Activated CD4-positive, alpha-beta T cell treated with anti-CD3 and anti-CD28 coated beads, Interleukin-2, amount 50 U/mL, for 48 hours (primary cell): ENCODE data around the gene STK39.

Experiments used
- DNase-seq, 2 experiments: peaks; one replicate each; pipeline ENCODE4 v3.0.0-alpha.2; 2020

Gene STK39

GRCh38 chr2:167986223-167986622 lies 261.2 kb downstream of the STK39 start:
- DNase-seq = no peak

DNA sequence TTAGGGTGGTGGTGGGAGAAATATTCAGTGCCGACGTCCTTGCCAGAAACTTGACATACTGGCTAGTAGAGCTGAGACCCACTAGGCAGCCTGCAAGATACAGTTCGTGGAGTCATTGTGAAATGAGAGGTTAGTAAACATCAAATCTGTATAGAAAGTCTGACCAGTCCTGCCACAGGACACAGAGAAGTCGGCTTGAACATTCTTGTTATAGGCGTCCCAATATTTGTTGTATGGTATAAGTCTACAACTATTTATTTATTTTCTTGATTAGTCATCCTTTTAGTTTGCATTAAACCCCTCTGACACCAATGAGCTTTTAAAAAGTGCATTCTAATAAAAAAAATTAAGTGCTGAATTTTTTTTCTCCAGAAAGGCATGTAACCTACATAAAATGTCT lies 265.4 kb downstream of the STK39 start:
- DNase-seq = no peak

GRCh38 chr2:167980439-167980838 lies 267.0 kb downstream of the STK39 start:
- no peak for DNase-seq

DNA sequence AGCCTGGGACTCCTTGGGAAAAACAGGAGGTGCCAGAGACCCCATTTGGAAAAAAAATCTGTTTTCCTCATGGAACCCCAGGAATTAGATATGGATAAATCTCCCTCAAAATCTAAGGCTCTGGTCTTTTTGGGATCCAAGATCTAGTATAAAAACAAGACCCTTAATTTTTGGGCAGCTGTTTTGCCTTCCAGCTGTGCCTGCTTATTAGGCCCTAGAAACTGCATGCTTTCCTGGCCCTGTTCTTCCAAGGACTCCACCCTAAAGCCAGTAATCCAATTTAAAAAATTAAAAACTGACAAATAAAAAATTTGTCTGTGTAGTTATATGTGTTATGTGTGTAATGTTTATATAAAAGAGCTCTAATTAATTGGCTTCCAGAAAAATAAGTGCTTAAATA lies 274.6 kb downstream of the STK39 start:
- DNase-seq = no peak

DNA sequence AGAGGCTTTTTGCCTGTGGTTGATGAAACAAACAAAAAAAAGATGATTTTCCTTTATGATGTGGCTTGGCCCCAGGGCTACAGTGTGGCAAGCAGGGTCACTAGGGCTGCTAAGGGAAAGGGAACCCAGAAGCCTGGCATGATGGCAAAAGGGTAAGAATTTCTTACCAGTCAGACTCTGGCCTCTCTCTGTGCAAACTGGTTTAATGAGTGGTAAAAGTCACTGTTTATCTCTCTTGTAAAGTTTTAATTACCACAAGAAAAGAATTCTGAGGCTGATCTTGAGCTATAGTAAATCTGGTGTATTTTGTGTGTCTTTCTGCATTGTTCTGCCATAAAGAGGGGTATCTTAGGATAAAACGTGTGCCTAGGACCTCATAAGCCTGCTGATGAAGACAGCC lies 275.4 kb downstream of the STK39 start:
- DNase-seq = no peak

- DNase-seq = no peak
Measured at GRCh38 chr2:167966937-167967913, 280.2 kb downstream of the STK39 start.

- DNase-seq = no peak
Measured at GRCh38 chr2:167965907-167966761, 281.3 kb downstream of the STK39 start.

- DNase-seq = no peak
Measured at GRCh38 chr2:167964650-167965413, 282.6 kb downstream of the STK39 start.

DNA sequence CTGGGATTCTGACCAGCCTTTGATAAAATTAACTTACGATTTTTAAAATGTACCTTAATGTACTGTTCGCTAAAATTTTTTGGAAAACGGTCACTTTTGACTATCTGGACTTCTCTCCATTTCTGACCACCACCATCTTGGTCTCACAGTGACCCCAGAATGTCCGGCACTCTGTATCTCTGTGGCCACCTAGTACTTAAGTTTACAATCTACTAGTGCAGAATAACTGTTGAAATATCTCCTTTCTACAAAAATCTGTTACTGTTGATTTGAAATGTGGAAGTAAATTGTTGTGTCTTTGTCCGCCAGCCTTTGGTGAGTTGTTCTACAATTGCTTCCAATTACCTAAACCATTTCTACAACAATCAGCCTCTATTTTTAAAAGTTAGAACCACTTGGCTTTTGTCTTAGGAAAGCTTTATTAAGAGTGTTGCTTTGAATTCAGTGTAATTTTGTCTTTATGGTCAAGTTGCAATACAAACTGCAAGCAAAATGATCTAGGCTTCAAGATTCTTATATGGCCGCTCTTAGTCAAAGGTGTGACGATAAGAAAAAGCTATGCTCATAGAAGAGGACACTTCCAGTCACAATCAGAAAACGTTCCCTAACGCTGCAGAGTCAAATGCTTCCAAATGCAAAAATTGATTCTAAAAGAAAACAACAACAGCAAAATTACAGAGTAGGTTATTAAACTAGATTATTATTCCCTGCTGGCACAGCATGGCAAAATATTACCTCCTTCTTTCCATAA lies 283.3 kb downstream of the STK39 start:
- DNase-seq = no peak

DNA sequence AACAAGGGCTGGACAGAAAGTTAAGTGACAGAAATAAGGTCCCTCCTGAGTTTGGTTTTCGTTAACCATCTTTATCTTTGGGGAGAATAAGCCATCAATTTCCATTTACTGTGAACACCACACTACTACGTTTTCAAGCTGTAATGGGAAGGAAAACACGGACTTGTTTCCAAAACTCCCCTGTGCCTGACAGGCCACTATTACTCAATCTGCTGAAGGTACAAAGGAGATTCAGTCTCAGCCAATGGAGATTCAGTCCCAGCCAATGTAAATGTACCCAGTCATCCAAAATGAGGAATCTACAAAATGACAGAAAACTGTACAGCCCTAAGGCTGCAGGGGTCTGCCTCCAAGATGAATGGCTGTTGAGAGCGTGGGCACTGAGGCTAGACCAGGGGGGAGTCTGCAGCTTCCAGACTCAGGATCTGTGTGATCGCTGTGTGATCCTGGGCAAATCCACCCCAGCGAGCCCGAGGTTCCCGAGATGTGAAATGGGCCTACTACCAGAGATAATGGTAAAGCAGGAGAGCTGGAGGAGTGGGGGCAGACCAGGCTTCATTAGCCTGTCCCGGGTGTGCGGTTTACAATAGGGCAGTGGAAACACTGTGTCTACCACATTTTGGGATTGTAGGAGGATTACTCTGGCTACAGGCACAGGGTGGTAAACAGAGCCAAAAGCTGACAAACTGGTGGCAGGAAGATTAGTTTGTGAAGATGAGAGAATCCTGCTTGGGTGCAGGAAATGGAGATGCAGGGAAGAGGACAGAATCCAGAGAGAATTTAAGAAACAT lies 284.8 kb downstream of the STK39 start:
- DNase-seq = no peak

- DNase-seq = no peak
Measured at GRCh38 chr2:167961536-167962048, 285.8 kb downstream of the STK39 start.

- no peak for DNase-seq
Measured at GRCh38 chr2:167960089-167960747, 287.2 kb downstream of the STK39 start.

- no peak for DNase-seq
Measured at GRCh38 chr2:167957662-167958061, 289.7 kb downstream of the STK39 start.

DNA sequence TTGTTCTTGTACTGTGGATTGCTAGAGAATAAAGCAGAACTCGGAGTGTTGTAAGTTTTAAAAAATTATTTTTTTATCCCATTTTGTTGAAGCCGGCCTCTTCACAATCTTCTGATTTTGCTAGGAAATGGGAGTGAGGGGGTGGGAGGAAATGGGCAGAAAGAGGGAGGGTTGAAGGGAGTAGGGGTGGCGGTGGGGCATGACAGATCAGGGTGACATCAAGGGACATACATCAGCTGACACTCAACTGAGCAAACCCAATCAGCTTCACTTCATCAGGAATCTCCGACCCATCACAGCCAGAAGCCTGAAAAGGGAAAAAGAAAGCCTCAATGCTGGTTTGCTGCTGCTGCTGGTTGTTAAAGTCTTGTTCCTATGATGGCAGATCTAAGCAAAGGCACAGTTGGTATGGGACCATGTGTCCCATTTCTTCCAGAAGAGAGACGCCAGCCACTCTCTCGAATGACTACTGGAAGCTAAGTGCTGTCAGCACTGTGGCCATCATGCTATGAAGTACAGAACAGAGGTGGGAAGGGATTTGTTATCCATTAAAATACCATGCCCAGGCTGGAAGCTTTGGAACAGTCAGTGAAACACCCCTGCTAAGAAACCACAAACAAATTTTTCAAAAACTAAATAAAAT lies 292.0 kb downstream of the STK39 start:
- DNase-seq = no peak

GRCh38 chr2:167954495-167954894 lies 292.9 kb downstream of the STK39 start:
- DNase-seq = no peak

DNA sequence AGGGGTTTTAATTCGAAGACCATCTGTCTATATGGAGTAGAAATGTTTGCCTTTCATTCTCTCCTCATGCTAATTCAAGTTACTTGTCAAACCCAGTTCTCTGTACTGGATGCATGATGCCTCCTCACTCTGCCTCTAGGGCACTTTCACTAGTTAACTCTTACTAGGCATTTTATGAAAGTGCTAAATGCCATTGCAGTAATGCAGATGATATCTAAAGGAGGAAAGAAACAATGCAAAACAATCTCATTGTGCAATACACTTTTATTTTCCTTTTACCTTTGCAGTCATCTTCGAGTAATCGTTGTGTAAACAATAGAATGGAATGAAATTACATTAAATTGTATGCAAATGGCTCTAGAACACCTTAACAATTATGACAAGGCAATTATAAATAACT lies 293.6 kb downstream of the STK39 start:
- no peak for DNase-seq

- DNase-seq = no peak
Measured at GRCh38 chr2:167950571-167950970, 296.8 kb downstream of the STK39 start.

- DNase-seq = no peak
Measured at GRCh38 chr2:167946441-167946841, 301.0 kb downstream of the STK39 start.

- DNase-seq = no peak
Measured at GRCh38 chr2:167945660-167946368, 301.6 kb downstream of the STK39 start.
